WTC11 (cell line): ENCODE results near the gene GNAL.

ENCODE experiments used
- ATF6 ChIP-seq: sonication (generic); formaldehyde crosslinking; IDR thresholded peaks from 2 replicates; pipeline ENCODE4 v1.8.1; 2023; ENCODE audit warnings: mild to moderate bottlenecking, missing genetic modification reagents
- CDX4 ChIP-seq: fragments of 250-450 bp; sonication (Bioruptor Pico); IDR thresholded peaks from 2 replicates; pipeline ENCODE4 v1.9.0; 2021; ENCODE audit warnings: moderate library complexity, mild to moderate bottlenecking, inconsistent platforms, borderline replicate concordance
- CTCF ChIP-seq: fragments of 200-600 bp; IDR thresholded peaks from 2 replicates; pipeline ENCODE4 v1.8.0; 2022; ENCODE audit warnings: antibody characterized with exemption
- ELF4 ChIP-seq: sonication (generic); formaldehyde crosslinking; IDR thresholded peaks from 2 replicates; pipeline ENCODE4 v1.8.1; 2022; ENCODE audit warnings: low read depth, mild to moderate bottlenecking, moderate library complexity, missing genetic modification reagents
- ESRRA ChIP-seq: sonication (generic); formaldehyde crosslinking; IDR thresholded peaks from 2 replicates; pipeline ENCODE4 v1.8.1; 2022; ENCODE audit warnings: mild to moderate bottlenecking, missing genetic modification reagents, borderline replicate concordance
- IRF2 ChIP-seq: sonication (generic); formaldehyde crosslinking; IDR thresholded peaks from 2 replicates; pipeline ENCODE4 v1.8.0; 2022; ENCODE audit warnings: low read depth, missing genetic modification reagents, borderline replicate concordance
- OVOL2 ChIP-seq: fragments of 250-450 bp; sonication (Bioruptor Pico); IDR thresholded peaks from 2 replicates; pipeline ENCODE4 v1.9.0; 2021; ENCODE audit warnings: mild to moderate bottlenecking, borderline replicate concordance
- SP1 ChIP-seq: sonication (generic); formaldehyde crosslinking; conservative IDR thresholded peaks from 2 replicates; pipeline ENCODE4 v1.8.1; 2022; ENCODE audit warnings: missing genetic modification reagents
- STAT6 ChIP-seq: sonication (generic); formaldehyde crosslinking; conservative IDR thresholded peaks from 2 replicates; pipeline ENCODE4 v1.8.1; 2023; ENCODE audit warnings: mild to moderate bottlenecking, low read depth, missing genetic modification reagents, moderate library complexity
- USF1 ChIP-seq: sonication (generic); formaldehyde crosslinking; IDR thresholded peaks from 2 replicates; pipeline ENCODE4 v1.8.0; 2022; ENCODE audit warnings: mild to moderate bottlenecking, missing genetic modification reagents

- TF ChIP-seq CTCF (no peak), ATF6 (CRISPR knock-in tag) (no peak), ESRRA (CRISPR knock-in tag) (no peak), STAT6 (CRISPR knock-in tag) (no peak), SP1 (CRISPR knock-in tag) (no peak), OVOL2 (CRISPR knock-in tag) (no peak), USF1 (CRISPR knock-in tag) (no peak), CDX4 (CRISPR knock-in tag) (no peak), IRF2 (CRISPR knock-in tag) (no peak), ELF4 (no peak)
These were observed 23.5 kb upstream of the GNAL start for GRCh38 chr18:11665587-11665986.
